ENCODE measurements around the gene CACNA1H. TPM values are rescaled to one million over a fixed set of nuclear protein-coding genes. Genes with fewer than 3 reads are reported as not detected.

CACNA1H gene
- total RNA-seq, 4 donors from 2014 or later, result 1.8 to 13.6 (median 10.2) TPM

DNA sequence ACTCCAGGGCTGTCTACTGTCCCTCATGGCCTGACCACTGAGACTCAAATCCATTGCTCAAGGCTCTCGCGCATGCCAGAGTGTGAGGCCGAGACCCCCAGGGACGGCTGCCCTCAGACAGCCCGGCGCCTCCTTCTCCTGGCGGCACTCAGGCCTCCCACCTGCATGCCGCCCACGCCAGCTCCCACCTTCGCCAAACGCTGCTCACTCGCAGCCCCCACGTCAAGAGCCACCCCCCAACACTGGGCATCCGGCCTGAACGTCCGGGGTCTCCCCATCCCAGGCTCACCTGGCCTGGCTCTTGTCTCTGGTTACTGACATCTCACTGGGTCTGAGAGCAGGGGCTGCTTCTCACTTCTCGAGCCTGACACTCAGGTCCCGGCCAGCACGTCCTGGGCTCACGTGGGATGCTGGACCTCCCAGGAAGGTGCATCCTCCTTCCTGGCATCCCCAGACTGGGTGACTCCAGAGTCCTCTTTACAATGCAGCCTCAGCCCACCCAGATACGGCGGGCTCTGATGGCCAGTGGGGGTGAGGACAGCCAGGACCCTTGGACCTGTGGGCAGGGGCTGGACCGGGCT lies 12.2 kb upstream of the CACNA1H start:
- ATAC-seq (ENCODE audit: low FRiP score) (no peak), DNase-seq (ENCODE audit: low spot score) (no peak)
- TF ChIP-seq CTCF (IDR thresholded peaks at IDR 0.05), result no peak

GRCh38 chr16:1141191-1141590 lies 11.7 kb upstream of the CACNA1H start:
- DNase-seq (ENCODE audit: low spot score) (no peak), ATAC-seq (ENCODE audit: low FRiP score) (no peak)
- no peak for TF ChIP-seq CTCF (IDR thresholded peaks at IDR 0.05)

DNA sequence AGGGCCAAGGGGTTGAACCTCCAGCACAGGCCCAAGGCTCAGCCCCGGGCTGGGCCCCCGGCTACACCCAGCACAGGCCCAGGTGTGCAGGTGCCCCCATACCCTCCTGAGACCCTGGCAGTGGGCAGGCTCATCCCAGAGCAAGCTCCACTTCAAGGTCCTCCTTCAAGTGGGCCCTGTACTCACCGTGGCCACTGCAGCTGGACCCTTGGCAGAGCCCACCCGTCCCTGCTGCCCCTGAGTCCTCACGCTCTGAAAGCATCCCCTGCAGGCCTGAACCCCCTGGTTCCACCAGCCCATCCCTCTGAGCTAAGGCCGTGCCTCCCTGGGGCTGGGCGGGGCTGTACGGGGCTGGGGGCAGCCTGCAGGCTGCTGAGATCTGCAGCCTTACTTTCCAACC lies 11.2 kb upstream of the CACNA1H start:
- DNase-seq (ENCODE audit: low spot score) (no peak), ATAC-seq (ENCODE audit: low FRiP score) (no peak)
- no peak for TF ChIP-seq CTCF (IDR thresholded peaks at IDR 0.05)

GRCh38 chr16:1142911-1143310 lies 10.0 kb upstream of the CACNA1H start:
- no peak for ATAC-seq (ENCODE audit: low FRiP score)
- TF ChIP-seq CTCF (IDR thresholded peaks at IDR 0.05), result no peak
- no peak for DNase-seq (ENCODE audit: low spot score)

DNA sequence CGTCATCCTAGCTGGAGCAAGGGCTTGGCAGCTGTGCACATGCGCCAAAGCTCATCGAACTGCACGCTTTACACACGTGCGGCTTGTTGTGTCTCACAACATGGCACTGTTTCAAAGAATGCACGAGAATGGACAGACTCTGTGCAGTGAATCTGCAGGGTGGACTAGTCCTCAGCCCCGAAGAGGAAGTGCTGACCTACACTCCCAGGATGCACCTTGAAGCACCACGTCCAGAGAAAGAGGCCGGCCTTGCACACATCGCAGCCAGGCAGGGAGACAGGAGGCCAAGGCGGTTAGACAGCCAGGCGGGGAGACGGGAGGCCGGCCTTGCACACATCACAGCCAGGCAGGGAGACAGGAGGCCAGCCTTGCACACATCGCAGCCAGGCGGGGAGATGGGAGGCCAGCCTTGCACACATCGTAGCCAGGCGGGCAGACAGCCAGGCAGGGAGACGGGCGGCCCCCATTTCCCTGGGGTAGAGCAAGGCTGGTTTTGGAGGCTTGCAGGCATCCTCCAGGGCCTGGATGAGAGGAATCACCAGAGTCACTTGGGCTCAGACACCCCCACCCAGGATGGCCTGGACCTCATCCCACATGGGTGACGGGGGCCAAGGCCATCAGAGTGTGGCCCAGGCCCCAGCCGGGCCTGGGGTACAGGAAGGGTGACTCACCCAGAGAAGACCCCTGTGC lies 9.0 kb upstream of the CACNA1H start:
- ATAC-seq (ENCODE audit: low FRiP score), result no peak
- no peak for TF ChIP-seq CTCF (IDR thresholded peaks at IDR 0.05)
- no peak for DNase-seq (ENCODE audit: low spot score)

GRCh38 chr16:1144476-1145382 lies 8.2 kb upstream of the CACNA1H start:
- no peak for ATAC-seq (ENCODE audit: low FRiP score)
- no peak for TF ChIP-seq CTCF (IDR thresholded peaks at IDR 0.05)
- no peak for DNase-seq (ENCODE audit: low spot score)
